Nucleus accumbens (tissue), 56 donors: ENCODE results near the gene FHOD3.
"Not testable (repeated sequence)": the region's sequence is repeated elsewhere in the genome, so short reads cannot be mapped to it uniquely, and the experiment has no call there.

ENCODE experiments used
- DNase-seq, 56 donors: peaks; one replicate each; lab custom pipeline; 2025; lab: John Stamatoyannopoulos, UW

Gene FHOD3

DNA sequence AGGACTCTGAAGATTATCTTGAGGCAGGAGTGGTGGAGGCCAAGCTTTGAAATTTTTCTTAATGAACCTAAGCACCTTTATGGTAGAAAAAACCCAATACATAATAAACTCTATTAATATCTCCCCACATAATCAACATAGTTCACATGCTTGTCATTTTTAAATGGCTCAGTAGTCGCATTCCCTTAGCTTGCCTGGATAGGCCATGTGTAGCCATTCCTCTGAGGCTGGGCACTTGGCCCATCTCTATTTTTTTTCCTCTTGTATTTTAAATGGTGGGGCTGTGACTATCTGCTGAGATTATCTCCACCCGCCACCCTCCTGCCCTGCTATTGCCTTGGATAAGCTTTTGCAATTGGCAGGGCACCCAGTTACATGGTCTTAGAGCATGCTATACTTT is 143.1 kb downstream of the FHOD3 start:
- no peak for DNase-seq

- no peak for DNase-seq
Observed at GRCh38 chr18:36441426-36442240, 144.1 kb downstream of the FHOD3 start.

DNA sequence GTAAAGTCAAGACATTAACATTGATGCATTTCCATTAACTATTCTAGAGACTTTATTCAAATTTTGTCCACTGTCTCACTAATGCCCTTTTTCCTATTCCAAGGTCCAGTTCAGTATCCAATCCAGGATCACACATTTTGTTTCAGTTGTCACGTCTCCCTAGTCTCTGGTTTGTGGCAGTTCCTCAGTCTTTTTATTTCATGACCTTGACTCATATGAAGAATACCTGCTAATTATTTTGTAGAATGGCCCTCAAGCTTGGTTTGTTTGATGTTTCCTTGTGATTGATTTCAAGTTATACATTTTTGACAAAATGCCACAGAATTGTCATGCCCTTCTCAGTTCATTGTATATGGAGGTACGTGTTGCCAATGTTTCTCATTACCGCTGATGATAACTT is 145.2 kb downstream of the FHOD3 start:
- DNase-seq = no peak

DNA sequence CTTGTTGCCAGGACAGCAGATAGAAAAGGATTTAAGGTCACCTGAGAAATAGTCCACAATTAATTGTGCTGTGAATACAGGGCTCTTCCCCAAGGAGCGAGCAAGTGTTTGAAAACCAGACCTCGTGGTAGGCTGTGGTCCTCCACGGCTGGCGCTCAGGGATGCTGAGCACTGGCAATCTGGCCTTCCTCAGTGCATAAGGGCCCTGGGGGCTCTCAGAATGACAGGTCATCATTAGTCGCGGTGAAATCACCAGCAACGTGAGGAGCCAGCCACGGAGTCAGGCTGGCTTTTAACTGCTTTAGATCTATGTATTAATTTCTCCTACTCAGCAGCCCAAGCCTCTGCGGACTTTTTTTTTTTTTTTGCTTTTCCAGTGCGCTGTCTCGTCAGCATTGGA is 148.5 kb downstream of the FHOD3 start:
- DNase-seq = peak in 1 of 56 donors; percentile 2

DNA sequence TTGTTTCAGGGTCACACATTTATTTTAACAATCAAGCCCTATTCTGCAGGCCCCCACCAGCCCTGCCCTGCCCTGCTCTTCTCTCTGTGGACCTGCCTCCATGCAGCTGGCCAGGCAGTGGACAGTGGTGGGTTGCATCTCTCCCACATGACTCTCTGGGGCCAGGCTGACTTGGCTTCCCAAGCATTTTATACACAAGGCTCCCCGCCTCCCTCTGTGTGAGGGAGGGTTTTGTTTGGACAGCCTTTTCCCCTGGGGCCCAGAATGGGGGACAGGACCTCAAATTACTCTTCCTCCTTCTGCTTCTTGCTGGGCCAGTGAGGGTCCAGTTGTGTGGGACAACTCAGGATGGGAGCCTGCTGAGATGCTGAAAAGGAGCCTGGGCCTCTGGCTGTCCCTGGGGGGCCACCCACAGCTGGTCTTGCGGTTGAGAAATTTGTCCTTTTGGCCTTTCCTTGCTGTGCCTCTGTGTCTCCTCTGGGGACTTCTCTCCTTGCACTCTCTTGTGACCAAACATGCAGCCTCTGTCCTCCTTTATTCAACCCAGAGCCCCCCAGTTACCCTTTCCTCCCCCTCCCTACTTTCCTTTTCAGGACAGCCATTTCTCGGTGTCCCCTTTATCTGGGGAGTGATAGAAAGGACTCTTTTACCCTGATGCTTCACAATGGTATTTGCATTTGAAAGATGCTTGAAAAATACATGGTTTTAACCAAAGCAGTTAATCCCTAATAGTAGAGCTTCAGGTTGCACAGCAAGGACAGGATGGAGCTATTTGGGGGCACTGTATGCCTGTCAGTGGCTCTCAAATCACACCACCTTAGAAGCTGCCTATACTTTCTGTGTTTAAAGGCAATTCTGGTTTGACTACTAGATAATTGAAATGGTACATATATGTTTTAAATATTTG is 151.1 kb downstream of the FHOD3 start:
- DNase-seq = no peak

GRCh38 chr18:36449451-36449850 is 151.9 kb downstream of the FHOD3 start:
- DNase-seq = no peak

GRCh38 chr18:36450264-36450663 is 152.8 kb downstream of the FHOD3 start:
- no peak for DNase-seq

DNA sequence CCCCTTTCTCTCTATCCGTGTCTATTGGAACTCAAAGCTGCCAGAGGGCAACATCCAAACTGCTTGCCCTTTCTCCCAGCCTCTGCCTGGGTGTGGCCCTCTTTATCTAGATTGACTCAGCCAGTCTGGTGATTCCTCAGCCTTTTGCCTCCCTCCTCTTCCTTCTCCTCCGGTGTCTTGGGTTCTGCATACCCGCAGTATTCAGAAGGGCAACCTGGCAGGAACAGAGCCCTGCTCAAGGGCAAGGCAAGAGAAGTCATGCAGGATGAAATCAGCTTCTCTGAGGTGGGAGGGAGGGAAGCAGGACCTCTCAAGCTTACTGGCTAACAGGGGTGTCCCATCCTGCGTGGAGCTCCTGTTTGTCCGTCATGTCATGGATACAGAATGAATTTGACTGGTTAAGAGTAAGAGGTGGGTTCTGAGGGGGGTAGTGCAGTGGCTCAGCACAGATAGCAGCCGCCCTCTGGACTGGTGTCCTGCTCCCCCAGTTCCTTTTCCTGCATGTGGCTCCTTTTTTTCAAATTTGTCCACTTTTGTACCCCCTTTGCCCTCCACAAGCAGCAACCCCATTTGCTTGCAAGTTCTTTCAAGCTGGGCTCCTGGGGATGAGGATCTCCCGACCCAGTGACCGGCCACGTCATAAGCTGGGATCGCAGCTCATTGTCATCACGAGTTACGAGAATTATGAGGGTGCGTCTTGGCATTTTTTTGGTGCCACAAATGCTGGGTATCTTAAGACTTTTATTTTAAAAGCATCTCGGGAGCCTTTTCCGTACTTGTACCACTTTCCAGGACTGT is 154.1 kb downstream of the FHOD3 start:
- no peak for DNase-seq

DNA sequence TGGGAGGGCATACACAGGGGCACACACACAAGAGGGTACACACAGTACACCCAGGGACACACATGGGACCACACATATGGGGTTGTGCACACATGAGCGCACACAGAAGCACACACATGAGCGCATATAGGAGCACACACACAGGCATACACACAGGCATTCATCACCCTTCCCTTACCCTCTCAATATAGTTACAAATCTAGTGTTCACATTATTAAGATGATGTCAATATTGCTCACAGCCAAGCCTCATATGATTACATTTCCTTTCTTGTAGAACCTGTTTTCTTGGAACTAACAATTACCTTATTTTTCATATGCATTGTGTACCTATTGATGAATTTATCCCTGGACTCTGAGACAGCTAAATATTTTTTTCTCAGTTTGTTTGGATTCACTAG is 156.7 kb downstream of the FHOD3 start:
- DNase-seq = no peak

GRCh38 chr18:36454848-36455458 is 157.4 kb downstream of the FHOD3 start:
- DNase-seq = no peak

DNA sequence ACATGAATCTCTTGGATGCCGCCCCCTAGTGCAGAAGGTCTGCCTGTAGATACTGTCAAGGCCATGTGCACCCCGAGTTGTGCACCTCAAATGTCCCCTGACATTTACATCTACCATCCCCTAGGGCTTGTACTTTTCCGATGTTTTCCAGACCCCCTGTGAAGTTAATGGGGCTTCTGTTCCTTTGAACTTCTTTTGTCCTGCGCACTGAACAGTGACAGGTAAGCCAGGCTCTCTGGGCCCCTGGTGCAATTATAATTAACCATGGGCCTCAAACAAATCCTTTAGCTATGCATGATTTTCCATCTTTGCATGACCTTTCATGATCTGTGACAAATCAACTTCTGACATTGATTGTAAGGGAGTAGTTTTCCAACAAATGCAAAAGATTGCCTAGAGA is 158.4 kb downstream of the FHOD3 start:
- DNase-seq = no peak

DNA sequence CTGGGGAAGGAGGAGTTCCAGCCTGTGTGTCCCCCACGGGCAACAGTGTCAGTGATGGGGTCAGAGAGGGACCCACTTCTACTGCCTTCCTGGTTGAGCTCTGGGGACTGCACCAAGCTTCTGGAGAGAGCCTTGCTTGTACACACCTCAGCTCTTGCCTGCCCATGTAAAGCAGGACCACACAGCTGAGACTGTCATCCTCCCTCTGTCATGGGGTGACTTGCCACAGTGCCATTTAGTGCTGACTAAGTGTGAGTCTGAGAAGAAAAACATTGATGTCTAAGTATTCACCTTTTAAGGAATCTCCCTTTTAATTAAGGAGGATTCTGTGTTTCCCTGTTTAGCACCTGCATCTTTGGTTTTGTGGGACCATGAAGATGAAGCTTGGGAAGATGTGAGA is 159.1 kb downstream of the FHOD3 start:
- no peak for DNase-seq

GRCh38 chr18:36457683-36458082 is 160.2 kb downstream of the FHOD3 start:
- DNase-seq = no peak

GRCh38 chr18:36458306-36458705 is 160.8 kb downstream of the FHOD3 start:
- DNase-seq = no peak

GRCh38 chr18:36459203-36459602 is 161.7 kb downstream of the FHOD3 start:
- no peak for DNase-seq

GRCh38 chr18:36459786-36460185 is 162.3 kb downstream of the FHOD3 start:
- DNase-seq = no peak

DNA sequence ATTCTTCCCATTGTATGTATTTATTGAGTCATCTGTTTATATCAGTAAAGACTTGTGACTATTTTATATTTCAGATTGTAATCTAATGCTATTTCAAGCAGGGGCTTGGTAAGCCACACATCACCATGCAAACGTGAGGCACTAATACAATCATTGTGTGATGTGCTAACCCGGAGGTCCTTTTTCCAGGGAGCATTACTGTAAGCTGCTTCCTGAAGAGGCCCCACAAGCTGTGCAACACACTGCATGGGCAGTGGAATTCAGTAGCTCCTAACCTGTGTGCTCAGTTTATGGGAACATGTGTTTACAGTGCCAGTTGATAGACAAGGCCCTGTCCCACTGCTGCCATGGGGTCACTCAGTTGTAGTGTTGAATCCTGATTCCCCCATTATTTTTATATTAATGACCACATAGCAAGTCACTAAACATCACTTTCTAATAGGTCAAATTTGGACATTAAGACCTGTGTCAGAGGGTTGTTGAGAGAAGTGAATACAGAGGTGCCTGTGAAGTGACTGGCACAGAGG is 162.9 kb downstream of the FHOD3 start:
- no peak for DNase-seq

DNA sequence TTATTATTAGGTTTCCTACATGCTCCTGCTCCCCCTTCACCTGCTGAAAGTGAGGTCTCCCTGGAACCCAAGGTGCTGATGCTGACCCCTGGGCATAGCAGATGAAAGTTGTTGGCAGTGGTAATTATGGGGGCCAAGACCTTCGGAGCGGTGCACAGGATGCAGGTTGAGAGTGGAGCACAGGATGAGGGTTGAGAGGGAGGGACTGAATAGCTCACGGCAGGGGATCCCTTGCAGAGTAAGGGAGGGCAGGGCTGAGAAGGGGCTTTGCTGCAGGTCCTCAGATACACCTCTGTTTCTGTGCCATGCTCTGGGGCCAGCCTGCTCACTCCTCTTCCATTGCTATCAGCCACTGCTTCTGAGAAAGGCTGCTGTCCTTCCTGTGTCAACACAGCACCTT is 163.3 kb downstream of the FHOD3 start:
- DNase-seq = no peak

GRCh38 chr18:36461551-36461987 is 164.1 kb downstream of the FHOD3 start:
- peak in 1 of 56 donors; percentile 14 for DNase-seq

GRCh38 chr18:36463516-36463915 is 166.0 kb downstream of the FHOD3 start:
- not testable (repeated sequence) for DNase-seq
